ENCODE data around the gene KCNQ2.
"Not testable (repeated sequence)": the region's sequence is repeated elsewhere in the genome, so short reads cannot be mapped to it uniquely, and the experiment has no call there.

Gene KCNQ2

GRCh38 chr20:63471981-63472831, at the start of gene KCNQ2:
Gene KCNQ2, minus strand, starts transcription at chr20:63472655. Its CDS starts 192 bp downstream, at chr20:63472463.
- DNase-seq (ENCODE audit: low read depth in 3 of 3) = no peak

GRCh38 chr20:63521602-63522001, 49.1 kb upstream of the KCNQ2 start:
- no peak for DNase-seq (ENCODE audit: low read depth in 3 of 3)

- peak; percentile 40 to 59 (median 46) for DNase-seq (ENCODE audit: low read depth in 3 of 3)
Observed at GRCh38 chr20:63520934-63521601, 48.6 kb upstream of the KCNQ2 start.

GRCh38 chr20:63520504-63520933, 48.1 kb upstream of the KCNQ2 start, which contains the start of gene PPDPF:
Gene PPDPF, plus strand, starts transcription at chr20:63520765. Its CDS starts 544 bp downstream, at chr20:63521309.
- peak; percentile 75 to 84 (median 76) for DNase-seq (ENCODE audit: low read depth in 3 of 3)

- peak in 2 of 3 experiments; percentile 38 to 42 for DNase-seq (ENCODE audit: low read depth in 3 of 3)
Observed at GRCh38 chr20:63519668-63520503, 47.4 kb upstream of the KCNQ2 start.

- no peak for DNase-seq (ENCODE audit: low read depth in 3 of 3)
Observed at GRCh38 chr20:63518946-63519667, 46.7 kb upstream of the KCNQ2 start.

- DNase-seq (ENCODE audit: low read depth in 3 of 3) = no peak
Observed at GRCh38 chr20:63518351-63518861, 46.0 kb upstream of the KCNQ2 start.

- DNase-seq (ENCODE audit: low read depth in 3 of 3) = no peak
Observed at GRCh38 chr20:63517376-63518309, 45.2 kb upstream of the KCNQ2 start.

- not testable (repeated sequence) for DNase-seq (ENCODE audit: low read depth in 3 of 3)
Observed at GRCh38 chr20:63514520-63514919, 42.1 kb upstream of the KCNQ2 start.

- DNase-seq (ENCODE audit: low read depth in 3 of 3) = no peak
Observed at GRCh38 chr20:63513207-63513606, 40.8 kb upstream of the KCNQ2 start.

GRCh38 chr20:63509088-63509564, 36.7 kb upstream of the KCNQ2 start:
- DNase-seq (ENCODE audit: low read depth in 3 of 3) = no peak

- DNase-seq (ENCODE audit: low read depth in 3 of 3) = no peak
Observed at GRCh38 chr20:63508072-63508768, 35.8 kb upstream of the KCNQ2 start.

GRCh38 chr20:63507083-63507743, 34.8 kb upstream of the KCNQ2 start:
- no peak for DNase-seq (ENCODE audit: low read depth in 3 of 3)

GRCh38 chr20:63505723-63506122, 33.3 kb upstream of the KCNQ2 start:
- no peak for DNase-seq (ENCODE audit: low read depth in 3 of 3)

- no peak for DNase-seq (ENCODE audit: low read depth in 3 of 3)
Observed at GRCh38 chr20:63505281-63505680, 32.8 kb upstream of the KCNQ2 start.

GRCh38 chr20:63504642-63505041, 32.2 kb upstream of the KCNQ2 start:
- DNase-seq (ENCODE audit: low read depth in 3 of 3) = no peak

GRCh38 chr20:63503524-63503923, 31.1 kb upstream of the KCNQ2 start:
- no peak for DNase-seq (ENCODE audit: low read depth in 3 of 3)

GRCh38 chr20:63502671-63503172, 30.3 kb upstream of the KCNQ2 start:
- DNase-seq (ENCODE audit: low read depth in 3 of 3) = no peak
